Memory B cell (primary cell): Measurements from ENCODE around the gene VGLL1.
A peak's percentile ranks its signal among the peaks of the same experiment; 100 is the strongest.

Experiments used
- ATAC-seq: fragments of 150-1000 bp; cut with Tn5 transposase; 2 replicates; pipeline ENCODE4 v1.10.0; 2021; ENCODE audit warnings: low read depth, mild to moderate bottlenecking, moderate library complexity
- DNase-seq, 2 donors: peaks; one replicate each; pipeline ENCODE4 v3.0.0; 2022; ENCODE audit warnings: low spot score in 2 of 2
- H3K27ac Mint-ChIP-seq: one replicate; pipeline ENCODE4 v1.8.0; 2022; ENCODE audit warnings: mild to moderate bottlenecking, moderate library complexity, mixed read lengths
- H3K27me3 Mint-ChIP-seq: one replicate; pipeline ENCODE4 v1.8.0; 2022; ENCODE audit warnings: mixed read lengths
- H3K36me3 Mint-ChIP-seq: one replicate; pipeline ENCODE4 v1.8.0; 2022; ENCODE audit warnings: mild to moderate bottlenecking, mixed read lengths
- H3K4me1 Mint-ChIP-seq: one replicate; pipeline ENCODE4 v1.8.0; 2022; ENCODE audit warnings: mixed read lengths
- H3K4me3 Mint-ChIP-seq: one replicate; pipeline ENCODE4 v1.8.0; 2022; ENCODE audit warnings: mild to moderate bottlenecking, moderate library complexity, mixed read lengths
- H3K9me3 Mint-ChIP-seq: one replicate; pipeline ENCODE4 v1.8.0; 2022; ENCODE audit warnings: mixed read lengths

Gene VGLL1

GRCh38 chrX:136529795-136530194 is 2.2 kb upstream of the VGLL1 start:
- H3K4me3 Mint-ChIP-seq = no peak overlapping the region
- ATAC-seq (no peak), DNase-seq (no peak)
- H3K27me3 Mint-ChIP-seq = peaks cover 11% of the 10 kb centered on the region
- peaks cover 1% of the 10 kb centered on the region for H3K36me3 Mint-ChIP-seq
- no peaks in the 10 kb centered on the region for H3K4me1 Mint-ChIP-seq
- no peak overlapping the region for H3K27ac Mint-ChIP-seq
- H3K9me3 Mint-ChIP-seq = no peaks in the 10 kb centered on the region

- no peak for ATAC-seq
- no peak overlapping the region for H3K27ac Mint-ChIP-seq
- peaks cover 1% of the 10 kb centered on the region for H3K27me3 Mint-ChIP-seq
- no peaks in the 10 kb centered on the region for H3K36me3 Mint-ChIP-seq
- no peaks in the 10 kb centered on the region for H3K9me3 Mint-ChIP-seq
- no peak overlapping the region for H3K4me3 Mint-ChIP-seq
- no peaks in the 10 kb centered on the region for H3K4me1 Mint-ChIP-seq
- DNase-seq = no peak
Observed at GRCh38 chrX:136534131-136534530, 2.1 kb downstream of the VGLL1 start.

GRCh38 chrX:136538811-136539210 is 6.8 kb downstream of the VGLL1 start:
- Mint-ChIP-seq H3K4me1 (no peaks in the 10 kb centered on the region), H3K4me3 (no peak overlapping the region), H3K27me3 (peaks cover 7% of the 10 kb centered on the region), H3K36me3 (no peaks in the 10 kb centered on the region), H3K9me3 (no peaks in the 10 kb centered on the region), H3K27ac (no peak overlapping the region)
- DNase-seq (no peak), ATAC-seq (no peak)

GRCh38 chrX:136540226-136540625 is 8.2 kb downstream of the VGLL1 start:
- Mint-ChIP-seq H3K36me3 (no peaks in the 10 kb centered on the region), H3K27me3 (peaks cover 7% of the 10 kb centered on the region), H3K9me3 (no peaks in the 10 kb centered on the region), H3K27ac (no peak overlapping the region), H3K4me1 (no peaks in the 10 kb centered on the region), H3K4me3 (no peak overlapping the region)
- ATAC-seq = no peak
- no peak for DNase-seq

- no peak overlapping the region for H3K27ac Mint-ChIP-seq
- DNase-seq (no peak), ATAC-seq (no peak)
- no peaks in the 10 kb centered on the region for H3K9me3 Mint-ChIP-seq
- peaks cover 7% of the 10 kb centered on the region for H3K27me3 Mint-ChIP-seq
- no peaks in the 10 kb centered on the region for H3K36me3 Mint-ChIP-seq
- H3K4me1 Mint-ChIP-seq = no peaks in the 10 kb centered on the region
- H3K4me3 Mint-ChIP-seq = no peak overlapping the region
Observed at GRCh38 chrX:136541294-136541693, 9.3 kb downstream of the VGLL1 start.

- no peaks in the 10 kb centered on the region for H3K36me3 Mint-ChIP-seq
- H3K27ac Mint-ChIP-seq = no peak overlapping the region
- DNase-seq = no peak
- H3K4me3 Mint-ChIP-seq = no peak overlapping the region
- ATAC-seq = no peak
- H3K4me1 Mint-ChIP-seq = no peaks in the 10 kb centered on the region
- no peaks in the 10 kb centered on the region for H3K9me3 Mint-ChIP-seq
- H3K27me3 Mint-ChIP-seq = peaks cover 7% of the 10 kb centered on the region
Observed at GRCh38 chrX:136542281-136542680, 10.3 kb downstream of the VGLL1 start.

- Mint-ChIP-seq H3K9me3 (no peaks in the 10 kb centered on the region), H3K4me1 (no peaks in the 10 kb centered on the region), H3K27ac (no peak overlapping the region), H3K27me3 (no peaks in the 10 kb centered on the region), H3K4me3 (no peak overlapping the region), H3K36me3 (no peaks in the 10 kb centered on the region)
- no peak for DNase-seq
- no peak for ATAC-seq
Observed at GRCh38 chrX:136546371-136546781, 14.4 kb downstream of the VGLL1 start.

GRCh38 chrX:136549226-136549625 is 17.2 kb downstream of the VGLL1 start:
- Mint-ChIP-seq H3K27ac (no peak overlapping the region), H3K27me3 (no peaks in the 10 kb centered on the region), H3K4me3 (no peak overlapping the region), H3K36me3 (no peaks in the 10 kb centered on the region), H3K9me3 (no peaks in the 10 kb centered on the region), H3K4me1 (no peaks in the 10 kb centered on the region)
- DNase-seq (no peak), ATAC-seq (no peak)

GRCh38 chrX:136551410-136551809 is 19.4 kb downstream of the VGLL1 start:
- no peak for ATAC-seq
- Mint-ChIP-seq H3K27ac (no peak overlapping the region), H3K4me3 (no peak overlapping the region), H3K36me3 (no peaks in the 10 kb centered on the region), H3K4me1 (no peaks in the 10 kb centered on the region), H3K9me3 (no peaks in the 10 kb centered on the region), H3K27me3 (no peaks in the 10 kb centered on the region)
- no peak for DNase-seq

GRCh38 chrX:136555694-136556093 is 23.7 kb downstream of the VGLL1 start:
- no peaks in the 10 kb centered on the region for H3K27me3 Mint-ChIP-seq
- ATAC-seq = no peak
- H3K36me3 Mint-ChIP-seq = no peaks in the 10 kb centered on the region
- no peak overlapping the region for H3K4me3 Mint-ChIP-seq
- H3K9me3 Mint-ChIP-seq = no peaks in the 10 kb centered on the region
- no peaks in the 10 kb centered on the region for H3K4me1 Mint-ChIP-seq
- DNase-seq = no peak
- H3K27ac Mint-ChIP-seq = no peak overlapping the region

GRCh38 chrX:136572030-136572429 is 40.0 kb downstream of the VGLL1 start:
- no peaks in the 10 kb centered on the region for H3K4me1 Mint-ChIP-seq
- DNase-seq = no peak
- H3K9me3 Mint-ChIP-seq = no peaks in the 10 kb centered on the region
- H3K27me3 Mint-ChIP-seq = peaks cover 3% of the 10 kb centered on the region
- H3K4me3 Mint-ChIP-seq = no peak overlapping the region
- no peak for ATAC-seq
- no peak overlapping the region for H3K27ac Mint-ChIP-seq
- no peaks in the 10 kb centered on the region for H3K36me3 Mint-ChIP-seq

GRCh38 chrX:136574548-136574947 is 42.5 kb downstream of the VGLL1 start:
- H3K4me1 Mint-ChIP-seq = peaks cover 2% of the 10 kb centered on the region
- H3K36me3 Mint-ChIP-seq = no peaks in the 10 kb centered on the region
- no peak overlapping the region for H3K27ac Mint-ChIP-seq
- H3K9me3 Mint-ChIP-seq = no peaks in the 10 kb centered on the region
- no peak overlapping the region for H3K4me3 Mint-ChIP-seq
- no peaks in the 10 kb centered on the region for H3K27me3 Mint-ChIP-seq
- DNase-seq (no peak), ATAC-seq (no peak)

GRCh38 chrX:136577552-136577951 is 45.5 kb downstream of the VGLL1 start:
- no peaks in the 10 kb centered on the region for H3K36me3 Mint-ChIP-seq
- H3K27ac Mint-ChIP-seq = no peak overlapping the region
- no peaks in the 10 kb centered on the region for H3K27me3 Mint-ChIP-seq
- H3K4me3 Mint-ChIP-seq = no peak overlapping the region
- H3K9me3 Mint-ChIP-seq = no peaks in the 10 kb centered on the region
- peak in 1 of 2 donors; percentile 17 for DNase-seq
- peaks cover 2% of the 10 kb centered on the region for H3K4me1 Mint-ChIP-seq
- ATAC-seq = peak; percentile 82

GRCh38 chrX:136580316-136580715 is 48.3 kb downstream of the VGLL1 start:
- no peaks in the 10 kb centered on the region for H3K36me3 Mint-ChIP-seq
- no peaks in the 10 kb centered on the region for H3K9me3 Mint-ChIP-seq
- H3K4me3 Mint-ChIP-seq = no peak overlapping the region
- ATAC-seq (no peak), DNase-seq (no peak)
- H3K27ac Mint-ChIP-seq = no peak overlapping the region
- H3K4me1 Mint-ChIP-seq = peaks cover 2% of the 10 kb centered on the region
- no peaks in the 10 kb centered on the region for H3K27me3 Mint-ChIP-seq

GRCh38 chrX:136582624-136583023 is 50.6 kb downstream of the VGLL1 start:
- Mint-ChIP-seq H3K27ac (no peak overlapping the region), H3K27me3 (no peaks in the 10 kb centered on the region), H3K36me3 (no peaks in the 10 kb centered on the region), H3K9me3 (no peaks in the 10 kb centered on the region), H3K4me3 (no peak overlapping the region), H3K4me1 (no peaks in the 10 kb centered on the region)
- DNase-seq (no peak), ATAC-seq (no peak)

GRCh38 chrX:136584545-136584944 is 52.5 kb downstream of the VGLL1 start:
- Mint-ChIP-seq H3K27me3 (no peaks in the 10 kb centered on the region), H3K36me3 (no peaks in the 10 kb centered on the region), H3K4me1 (no peaks in the 10 kb centered on the region), H3K4me3 (no peak overlapping the region), H3K27ac (no peak overlapping the region), H3K9me3 (no peaks in the 10 kb centered on the region)
- no peak for DNase-seq
- no peak for ATAC-seq
